ENCODE measurements around the gene ANKS1A.
A peak's percentile ranks its signal among the peaks of the same experiment; 100 is the strongest.

ANKS1A gene

DNA sequence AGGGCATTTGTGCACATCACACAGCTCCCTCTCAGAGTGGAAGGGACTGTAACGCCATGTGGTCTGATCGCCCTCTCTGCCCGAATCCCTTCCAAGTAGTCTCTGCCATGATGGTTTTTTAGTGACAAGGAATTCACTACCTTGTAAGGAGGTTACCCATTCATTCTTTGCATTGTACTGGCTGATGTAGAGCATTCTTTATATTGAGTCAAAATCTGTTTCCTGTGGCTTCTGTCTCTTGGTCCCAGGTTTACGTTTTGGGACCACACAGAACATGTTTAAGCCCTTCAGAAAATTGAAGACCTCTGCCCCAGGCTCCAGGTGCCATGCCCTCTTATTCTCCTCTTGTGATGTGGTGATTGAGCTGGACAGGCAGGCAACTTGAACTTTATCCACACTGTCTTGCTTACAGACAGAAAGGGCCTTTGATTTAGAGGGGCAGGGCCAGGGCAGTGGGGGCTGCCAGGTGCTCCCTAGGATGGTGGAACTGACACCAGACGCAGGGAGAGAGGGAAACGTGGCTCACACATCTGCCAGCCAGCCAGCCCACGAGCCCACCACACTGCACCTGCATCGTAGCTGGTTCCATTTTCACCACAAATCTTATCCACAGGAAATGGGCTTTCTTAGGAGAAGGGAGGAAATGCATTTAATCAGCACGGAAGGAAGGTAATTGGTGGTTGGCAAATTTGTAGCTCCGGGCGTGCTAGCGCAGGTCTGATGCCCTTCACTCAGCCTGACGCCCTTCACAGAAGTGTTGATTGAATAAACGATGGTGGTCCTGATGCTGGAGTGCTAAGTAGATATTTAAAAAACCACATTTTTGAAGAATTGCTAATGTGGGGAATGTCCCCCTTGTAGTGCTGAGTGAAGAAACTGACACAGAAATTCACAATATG lies 173.9 kb downstream of the ANKS1A start:
- Histone ChIP-seq H3K36me3 (ENCODE audit: control insufficient read depth in 1 of 2, insufficient read depth in 2 of 2, low read length in 2 of 2) (peaks cover 86 to 92% of the 10 kb centered on the region in 2 experiments), H4K12ac (ENCODE audit: low read depth, low read length) (no peak overlapping the region), H3K79me1 (ENCODE audit: low read length) (no peaks in the 10 kb centered on the region), H3K4ac (ENCODE audit: low read depth, low read length) (no peak overlapping the region), H2AFZ (ENCODE audit: insufficient read depth, low read length, poor library complexity) (no peak overlapping the region), H2BK120ac (ENCODE audit: insufficient read depth, low read length, poor library complexity) (no peak overlapping the region), H3K4me2 (ENCODE audit: low read length) (no peak overlapping the region), H3K18ac (ENCODE audit: low read length) (no peak overlapping the region), H2BK12ac (ENCODE audit: low read length) (no peak overlapping the region), H3K4me1 (ENCODE audit: control insufficient read depth in 1 of 2, insufficient read depth in 2 of 2, low read length in 2 of 2) (peaks cover 0 to 5% of the 10 kb centered on the region in 2 experiments), H3K9me3 (ENCODE audit: insufficient read depth, low read depth, low read length) (no peaks in the 10 kb centered on the region), H3K9ac (ENCODE audit: low read length) (no peak overlapping the region), H4K8ac (ENCODE audit: low read depth, low read length) (no peak overlapping the region), H3K27ac (ENCODE audit: low read depth, low read length) (no peak overlapping the region), H2AK5ac (ENCODE audit: low read length) (no peak overlapping the region), H3K14ac (ENCODE audit: low read length) (no peak overlapping the region), H3K4me3 (ENCODE audit: low read depth, low read length) (no peak overlapping the region), H2BK5ac (ENCODE audit: low read depth, low read length, poor library complexity) (no peak overlapping the region), H4K91ac (ENCODE audit: low read depth, low read length) (no peak overlapping the region), H3K79me2 (ENCODE audit: control insufficient read depth, insufficient read depth, low read length, poor library complexity) (no peaks in the 10 kb centered on the region), H3K27me3 (ENCODE audit: insufficient read depth, low read length) (no peaks in the 10 kb centered on the region), H3K23ac (ENCODE audit: low read length) (no peak overlapping the region)
- WGBS (ENCODE audit: extremely low coverage, insufficient coverage, insufficient read length): no CpG with 5 or more reads among the region's 14 CpGs
- DNase-seq: no peak

- Histone ChIP-seq H2BK120ac (ENCODE audit: insufficient read depth, low read length, poor library complexity) (no peak overlapping the region), H3K27ac (ENCODE audit: low read depth, low read length) (no peak overlapping the region), H3K9ac (ENCODE audit: low read length) (no peak overlapping the region), H3K4me2 (ENCODE audit: low read length) (no peak overlapping the region), H4K91ac (ENCODE audit: low read depth, low read length) (no peak overlapping the region), H3K4me3 (ENCODE audit: low read depth, low read length) (no peak overlapping the region), H2BK5ac (ENCODE audit: low read depth, low read length, poor library complexity) (no peak overlapping the region), H3K23ac (ENCODE audit: low read length) (no peak overlapping the region), H3K4me1 (ENCODE audit: control insufficient read depth in 1 of 2, insufficient read depth in 2 of 2, low read length in 2 of 2) (peaks cover 4 to 12% of the 10 kb centered on the region in 2 experiments), H2BK12ac (ENCODE audit: low read length) (no peak overlapping the region), H3K79me1 (ENCODE audit: low read length) (no peaks in the 10 kb centered on the region), H2AK5ac (ENCODE audit: low read length) (no peak overlapping the region), H3K18ac (ENCODE audit: low read length) (peak overlapping the region; percentile 27), H4K8ac (ENCODE audit: low read depth, low read length) (no peak overlapping the region), H3K4ac (ENCODE audit: low read depth, low read length) (no peak overlapping the region), H3K36me3 (ENCODE audit: control insufficient read depth in 1 of 2, insufficient read depth in 2 of 2, low read length in 2 of 2) (peaks cover 86 to 91% of the 10 kb centered on the region in 2 experiments), H3K9me3 (ENCODE audit: insufficient read depth, low read depth, low read length) (no peaks in the 10 kb centered on the region), H2AFZ (ENCODE audit: insufficient read depth, low read length, poor library complexity) (no peak overlapping the region), H3K79me2 (ENCODE audit: control insufficient read depth, insufficient read depth, low read length, poor library complexity) (peaks cover 1% of the 10 kb centered on the region), H3K14ac (ENCODE audit: low read length) (no peak overlapping the region), H4K12ac (ENCODE audit: low read depth, low read length) (no peak overlapping the region), H3K27me3 (ENCODE audit: insufficient read depth, low read length) (no peaks in the 10 kb centered on the region)
- WGBS (ENCODE audit: extremely low coverage, insufficient coverage, insufficient read length): no CpG with 5 or more reads among the region's 11 CpGs
- DNase-seq: no peak
Observed at GRCh38 chr6:35063701-35064280, 174.7 kb downstream of the ANKS1A start.

- H2BK120ac ChIP-seq (ENCODE audit: insufficient read depth, low read length, poor library complexity): no peak overlapping the region
- no peaks in the 10 kb centered on the region for H3K27me3 ChIP-seq (ENCODE audit: insufficient read depth, low read length)
- H3K9ac ChIP-seq (ENCODE audit: low read length): no peak overlapping the region
- no peak overlapping the region for H4K91ac ChIP-seq (ENCODE audit: low read depth, low read length)
- no peak overlapping the region for H3K4me2 ChIP-seq (ENCODE audit: low read length)
- H3K9me3 ChIP-seq (ENCODE audit: insufficient read depth, low read depth, low read length): no peaks in the 10 kb centered on the region
- peaks cover 86 to 91% of the 10 kb centered on the region in 2 experiments for H3K36me3 ChIP-seq (ENCODE audit: control insufficient read depth in 1 of 2, insufficient read depth in 2 of 2, low read length in 2 of 2)
- no peak overlapping the region for H3K23ac ChIP-seq (ENCODE audit: low read length)
- H3K27ac ChIP-seq (ENCODE audit: low read depth, low read length): no peak overlapping the region
- H2AK5ac ChIP-seq (ENCODE audit: low read length): no peak overlapping the region
- no peak for DNase-seq
- H3K4ac ChIP-seq (ENCODE audit: low read depth, low read length): no peak overlapping the region
- H4K12ac ChIP-seq (ENCODE audit: low read depth, low read length): no peak overlapping the region
- peaks cover 4 to 13% of the 10 kb centered on the region in 2 experiments for H3K4me1 ChIP-seq (ENCODE audit: control insufficient read depth in 1 of 2, insufficient read depth in 2 of 2, low read length in 2 of 2)
- no peak overlapping the region for H2BK5ac ChIP-seq (ENCODE audit: low read depth, low read length, poor library complexity)
- WGBS (ENCODE audit: extremely low coverage, insufficient coverage, insufficient read length): no CpG with 5 or more reads among the region's 8 CpGs
- H3K18ac ChIP-seq (ENCODE audit: low read length): peak overlapping the region; percentile 27
- H3K4me3 ChIP-seq (ENCODE audit: low read depth, low read length): no peak overlapping the region
- H2BK12ac ChIP-seq (ENCODE audit: low read length): no peak overlapping the region
- H3K79me1 ChIP-seq (ENCODE audit: low read length): no peaks in the 10 kb centered on the region
- H4K8ac ChIP-seq (ENCODE audit: low read depth, low read length): no peak overlapping the region
- H3K79me2 ChIP-seq (ENCODE audit: control insufficient read depth, insufficient read depth, low read length, poor library complexity): peaks cover 1% of the 10 kb centered on the region
- no peak overlapping the region for H3K14ac ChIP-seq (ENCODE audit: low read length)
- no peak overlapping the region for H2AFZ ChIP-seq (ENCODE audit: insufficient read depth, low read length, poor library complexity)
Observed at GRCh38 chr6:35064290-35064689, 175.2 kb downstream of the ANKS1A start.

DNA sequence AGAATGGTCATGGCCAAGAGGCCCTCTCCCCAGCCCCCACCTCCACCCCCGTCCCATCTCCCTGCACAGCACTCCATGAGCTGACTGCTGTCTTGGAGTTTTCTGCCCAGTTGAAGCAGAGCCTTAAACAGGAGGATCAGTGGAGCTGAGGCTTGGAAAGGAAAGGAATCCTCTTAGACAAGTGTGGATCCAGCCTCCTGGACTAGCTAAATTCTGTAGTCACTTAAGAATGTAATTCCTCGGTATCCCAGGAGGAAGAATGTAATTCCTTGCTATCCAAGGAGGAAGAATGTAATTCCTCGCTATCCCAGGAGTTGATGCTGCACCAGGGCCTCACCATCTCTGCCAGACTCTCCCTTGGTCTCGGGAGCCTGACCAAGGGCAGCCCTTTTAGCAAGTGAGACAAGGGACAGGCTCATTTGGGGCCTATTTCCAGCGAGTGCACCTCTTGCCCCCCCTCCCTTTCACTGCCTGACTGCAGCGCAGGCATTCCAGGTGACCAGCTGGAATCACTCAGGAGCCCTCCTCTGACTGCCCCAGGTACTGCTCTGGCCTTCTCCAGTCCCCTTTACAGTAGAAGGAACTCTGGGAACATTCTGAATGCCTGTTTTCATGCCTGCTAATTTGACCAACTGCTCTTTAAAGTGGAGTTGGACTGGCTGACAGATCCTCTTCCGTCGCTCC lies 175.8 kb downstream of the ANKS1A start:
- H3K18ac ChIP-seq (ENCODE audit: low read length): no peak overlapping the region
- no peak for DNase-seq
- peaks cover 1% of the 10 kb centered on the region for H3K79me2 ChIP-seq (ENCODE audit: control insufficient read depth, insufficient read depth, low read length, poor library complexity)
- no peak overlapping the region for H3K14ac ChIP-seq (ENCODE audit: low read length)
- no peak overlapping the region for H2AK5ac ChIP-seq (ENCODE audit: low read length)
- no peak overlapping the region for H3K9ac ChIP-seq (ENCODE audit: low read length)
- H3K27ac ChIP-seq (ENCODE audit: low read depth, low read length): no peak overlapping the region
- H3K4me2 ChIP-seq (ENCODE audit: low read length): no peak overlapping the region
- peaks cover 4 to 13% of the 10 kb centered on the region in 2 experiments for H3K4me1 ChIP-seq (ENCODE audit: control insufficient read depth in 1 of 2, insufficient read depth in 2 of 2, low read length in 2 of 2)
- no peaks in the 10 kb centered on the region for H3K9me3 ChIP-seq (ENCODE audit: insufficient read depth, low read depth, low read length)
- H2BK5ac ChIP-seq (ENCODE audit: low read depth, low read length, poor library complexity): no peak overlapping the region
- H2BK12ac ChIP-seq (ENCODE audit: low read length): no peak overlapping the region
- H4K8ac ChIP-seq (ENCODE audit: low read depth, low read length): no peak overlapping the region
- no peak overlapping the region for H4K12ac ChIP-seq (ENCODE audit: low read depth, low read length)
- H3K27me3 ChIP-seq (ENCODE audit: insufficient read depth, low read length): no peaks in the 10 kb centered on the region
- no peak overlapping the region for H2AFZ ChIP-seq (ENCODE audit: insufficient read depth, low read length, poor library complexity)
- H3K36me3 ChIP-seq (ENCODE audit: control insufficient read depth in 1 of 2, insufficient read depth in 2 of 2, low read length in 2 of 2): peaks cover 82 to 87% of the 10 kb centered on the region in 2 experiments
- no peak overlapping the region for H2BK120ac ChIP-seq (ENCODE audit: insufficient read depth, low read length, poor library complexity)
- H3K4ac ChIP-seq (ENCODE audit: low read depth, low read length): no peak overlapping the region
- H3K4me3 ChIP-seq (ENCODE audit: low read depth, low read length): no peak overlapping the region
- no peak overlapping the region for H3K23ac ChIP-seq (ENCODE audit: low read length)
- no peak overlapping the region for H4K91ac ChIP-seq (ENCODE audit: low read depth, low read length)
- no CpG with 5 or more reads among the region's 8 CpGs for WGBS (ENCODE audit: extremely low coverage, insufficient coverage, insufficient read length)
- H3K79me1 ChIP-seq (ENCODE audit: low read length): no peaks in the 10 kb centered on the region

Data from trophoblast cell (in vitro differentiated cells and primary cell).